Coronary artery (tissue), 2 donors: ENCODE results near the gene PNKD.
A peak's percentile ranks its signal among the peaks of the same experiment; 100 is the strongest.

Experiments used
- DNase-seq: peaks from one replicate; pipeline ENCODE4 v3.0.0-alpha.2; 2017; ENCODE audit warnings: low spot score
- H3K27ac ChIP-seq, 2 donors: fragments of 200-600 bp; sonication (generic); one replicate each; pipeline ENCODE4 v1.5.1; 2016 to 2019
- H3K4me3 ChIP-seq: fragments of 200-600 bp; sonication (generic); 2 replicates; pipeline ENCODE4 v1.5.1; 2016; ENCODE audit warnings: mild to moderate bottlenecking, moderate library complexity
- TF ChIP-seq, protein P1 (sequence below): fragments of 200-600 bp; sonication (generic); IDR thresholded peaks from one replicate; pipeline ENCODE4 v1.5.1; 2019; ENCODE audit warnings: antibody characterized with exemption

Gene PNKD

DNA sequence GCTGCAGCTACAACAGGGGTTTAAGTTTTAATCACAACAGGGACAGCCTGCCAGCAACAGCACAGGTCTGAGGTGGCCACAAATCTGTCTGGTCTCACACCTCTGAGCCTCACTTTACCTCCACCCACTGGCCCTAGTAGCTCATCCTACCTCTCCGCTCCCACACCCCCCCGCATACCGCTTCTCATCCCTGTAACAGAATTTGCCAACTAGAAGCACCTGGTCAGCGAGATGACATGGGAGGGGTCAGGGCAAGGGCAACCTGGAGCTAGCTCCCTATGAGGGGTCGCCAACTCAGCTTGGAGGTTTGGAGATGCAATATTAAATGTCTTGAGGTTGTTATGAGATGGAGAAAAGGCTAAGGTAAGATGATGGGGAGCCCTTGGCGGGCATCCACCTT, 93.9 kb downstream of the PNKD start:
- TF ChIP-seq, protein P1, sequence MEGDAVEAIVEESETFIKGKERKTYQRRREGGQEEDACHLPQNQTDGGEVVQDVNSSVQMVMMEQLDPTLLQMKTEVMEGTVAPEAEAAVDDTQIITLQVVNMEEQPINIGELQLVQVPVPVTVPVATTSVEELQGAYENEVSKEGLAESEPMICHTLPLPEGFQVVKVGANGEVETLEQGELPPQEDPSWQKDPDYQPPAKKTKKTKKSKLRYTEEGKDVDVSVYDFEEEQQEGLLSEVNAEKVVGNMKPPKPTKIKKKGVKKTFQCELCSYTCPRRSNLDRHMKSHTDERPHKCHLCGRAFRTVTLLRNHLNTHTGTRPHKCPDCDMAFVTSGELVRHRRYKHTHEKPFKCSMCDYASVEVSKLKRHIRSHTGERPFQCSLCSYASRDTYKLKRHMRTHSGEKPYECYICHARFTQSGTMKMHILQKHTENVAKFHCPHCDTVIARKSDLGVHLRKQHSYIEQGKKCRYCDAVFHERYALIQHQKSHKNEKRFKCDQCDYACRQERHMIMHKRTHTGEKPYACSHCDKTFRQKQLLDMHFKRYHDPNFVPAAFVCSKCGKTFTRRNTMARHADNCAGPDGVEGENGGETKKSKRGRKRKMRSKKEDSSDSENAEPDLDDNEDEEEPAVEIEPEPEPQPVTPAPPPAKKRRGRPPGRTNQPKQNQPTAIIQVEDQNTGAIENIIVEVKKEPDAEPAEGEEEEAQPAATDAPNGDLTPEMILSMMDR, result no peak
- no peak for DNase-seq
- Histone ChIP-seq H3K27ac (no peak overlapping the region), H3K4me3 (no peak overlapping the region)

DNA sequence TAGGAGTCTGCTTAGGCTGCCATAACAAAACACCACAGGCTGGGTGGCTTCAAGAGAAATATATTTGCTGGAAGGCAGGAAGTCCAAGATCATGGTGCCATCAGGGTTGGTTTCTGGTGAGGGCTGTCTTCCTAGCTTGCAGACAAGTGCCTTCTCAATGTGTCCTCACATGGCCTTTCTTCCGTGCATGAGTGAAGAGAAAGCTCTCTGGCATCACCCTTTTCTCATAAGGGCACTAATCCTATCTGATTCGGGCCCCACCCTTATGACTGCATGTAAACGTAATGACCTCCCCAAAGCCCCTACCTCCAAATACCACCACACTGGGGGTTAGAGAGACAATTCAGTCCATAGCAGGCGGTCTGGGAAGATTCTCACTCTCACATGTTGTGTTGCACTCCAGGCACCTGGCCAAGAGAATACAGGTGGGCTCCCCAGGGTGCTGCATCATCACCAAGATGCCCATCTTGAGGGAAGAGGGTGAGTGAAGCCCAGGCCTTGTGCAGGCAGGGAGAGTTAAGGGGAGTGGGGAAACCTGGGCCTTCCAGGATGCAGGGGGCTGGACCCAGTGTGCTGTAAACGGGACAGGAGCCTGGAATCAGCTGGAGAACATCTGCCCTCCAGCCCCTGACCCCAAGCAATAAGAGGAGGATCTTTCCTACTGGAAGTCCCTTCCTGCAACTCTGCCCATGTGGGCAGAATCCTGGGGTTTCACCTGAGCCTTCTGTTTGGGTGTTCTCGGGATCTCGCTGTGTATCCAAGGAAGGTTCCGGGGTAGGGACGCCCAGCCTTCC, 96.5 kb downstream of the PNKD start:
- Histone ChIP-seq H3K27ac (peak overlapping the region; percentile 81 to 94), H3K4me3 (peak overlapping the region; percentile 71)
- TF ChIP-seq, protein P1, result no peak
- peak; percentile 72 for DNase-seq

DNA sequence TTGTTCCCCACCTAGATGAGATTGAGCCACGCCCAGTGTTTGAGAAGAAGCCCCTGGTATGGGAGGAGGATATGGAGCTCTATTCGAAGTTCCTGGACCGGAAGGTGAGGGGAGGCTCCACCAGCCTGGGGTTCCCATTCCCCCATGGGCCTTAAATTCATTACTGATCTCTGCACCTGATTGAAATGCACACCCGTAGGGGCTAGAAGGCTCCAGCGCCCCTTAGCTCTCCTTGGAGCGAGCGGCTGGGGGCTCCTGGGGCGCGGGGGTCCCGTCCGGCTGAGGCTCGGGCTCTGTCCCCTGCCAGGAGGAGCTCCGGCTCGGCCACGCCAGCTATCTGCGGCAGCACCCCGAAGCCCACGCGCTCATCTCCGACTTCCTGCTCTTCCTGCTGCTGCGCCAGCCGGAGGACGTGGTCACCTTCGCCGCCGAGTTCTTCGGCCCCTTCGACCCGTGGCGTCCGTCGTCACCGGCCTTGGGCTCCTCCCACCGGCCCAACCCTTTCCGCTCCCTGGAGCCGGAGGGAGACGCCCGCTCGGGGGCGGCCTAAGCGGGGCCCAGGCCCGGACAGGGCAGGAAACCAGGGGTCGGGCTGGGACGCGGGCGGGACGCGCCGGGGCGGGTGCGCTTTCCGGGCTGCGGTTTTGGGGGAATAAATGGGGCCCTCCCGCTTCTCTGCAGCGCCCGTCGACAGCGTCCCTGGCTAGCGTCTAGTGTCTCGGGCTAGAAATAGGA, 97.3 kb downstream of the PNKD start:
- peak; percentile 92 for DNase-seq
- TF ChIP-seq, protein P1, result no peak
- H3K27ac ChIP-seq, result peak overlapping the region; percentile 81 to 94
- peak overlapping the region; percentile 71 for H3K4me3 ChIP-seq

DNA sequence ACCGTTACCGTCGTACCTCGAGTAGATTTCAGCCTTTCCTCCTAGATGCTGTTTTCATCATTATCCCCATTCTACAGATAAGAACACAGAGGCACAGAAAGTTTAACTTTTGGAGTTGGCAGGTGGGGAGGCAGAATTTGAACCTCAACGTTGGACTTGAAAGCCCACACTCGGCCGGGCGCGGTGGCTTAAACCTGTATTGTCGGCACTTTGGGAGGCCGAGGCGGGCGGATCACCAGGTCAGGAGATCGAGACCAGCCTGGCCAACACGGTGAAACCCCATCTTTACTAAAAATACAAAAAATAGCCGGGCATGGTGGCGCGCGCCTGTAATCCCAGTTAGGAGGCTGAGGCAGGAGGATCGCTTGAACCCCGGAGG, 97.8 kb downstream of the PNKD start:
- H3K4me3 ChIP-seq, result peak overlapping the region; percentile 71
- TF ChIP-seq, protein P1, result no peak
- H3K27ac ChIP-seq, result peak overlapping the region; percentile 81 to 94
- no peak for DNase-seq

DNA sequence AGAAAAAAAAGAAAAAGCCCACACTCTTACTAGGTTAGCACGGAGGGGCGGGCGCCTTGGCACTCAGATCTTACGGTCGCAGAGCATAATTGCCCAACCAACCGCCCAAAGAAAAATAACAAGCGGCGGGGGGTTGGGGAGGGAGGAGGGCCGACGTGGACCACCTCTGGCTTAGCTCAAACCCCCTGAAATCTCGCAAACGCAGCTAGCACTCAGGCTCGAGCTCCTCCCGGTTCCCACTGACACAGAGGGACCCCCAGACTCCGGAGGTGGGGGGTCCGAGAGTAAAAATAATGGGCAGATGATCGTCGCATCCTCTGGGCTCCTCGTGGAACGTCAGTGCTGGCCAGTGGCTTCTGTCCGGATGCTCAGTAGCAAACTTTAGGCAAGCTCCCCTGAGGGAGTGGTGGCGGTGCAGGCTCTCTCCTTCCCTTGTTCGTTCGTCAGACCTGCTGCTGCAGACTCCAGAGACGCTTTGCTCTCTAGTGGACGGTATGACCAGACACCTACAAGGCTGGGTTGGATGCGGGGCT, 98.4 kb downstream of the PNKD start:
- TF ChIP-seq, protein P1, result no peak
- peak; percentile 74 for DNase-seq
- peak overlapping the region in 1 of 2 donors; percentile 94 for H3K27ac ChIP-seq
- peak overlapping the region; percentile 71 for H3K4me3 ChIP-seq

DNA sequence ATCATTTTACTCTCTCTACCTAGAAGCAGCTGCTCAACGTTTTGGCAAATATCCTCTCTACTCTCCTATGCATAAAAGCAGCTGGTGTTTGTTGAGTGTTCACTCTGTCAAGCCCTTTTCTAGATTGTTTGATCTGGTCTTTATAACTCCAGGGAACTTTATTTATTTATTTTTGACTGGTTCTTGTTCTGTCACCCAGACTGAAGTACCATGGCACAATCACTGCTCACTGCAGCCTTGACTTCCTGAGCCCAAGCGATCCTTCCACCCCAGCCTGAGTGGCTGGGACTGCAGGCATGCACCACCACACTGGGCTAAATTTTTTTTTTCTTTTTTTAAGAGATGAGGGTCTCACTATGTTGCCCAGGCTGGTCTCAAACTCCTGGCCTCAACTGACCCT, 99.0 kb downstream of the PNKD start:
- Histone ChIP-seq H3K27ac (peak overlapping the region in 1 of 2 donors; percentile 48), H3K4me3 (no peak overlapping the region)
- DNase-seq, result no peak
- TF ChIP-seq, protein P1, result no peak
